ENCODE results near the gene KXD1. TPM values are rescaled to one million over a fixed set of nuclear protein-coding genes. Genes with fewer than 3 reads are reported as not detected.

KXD1 gene
- polyA plus RNA-seq, 5 donors, result 65.2 to 89.5 (median 73.3) TPM

DNA sequence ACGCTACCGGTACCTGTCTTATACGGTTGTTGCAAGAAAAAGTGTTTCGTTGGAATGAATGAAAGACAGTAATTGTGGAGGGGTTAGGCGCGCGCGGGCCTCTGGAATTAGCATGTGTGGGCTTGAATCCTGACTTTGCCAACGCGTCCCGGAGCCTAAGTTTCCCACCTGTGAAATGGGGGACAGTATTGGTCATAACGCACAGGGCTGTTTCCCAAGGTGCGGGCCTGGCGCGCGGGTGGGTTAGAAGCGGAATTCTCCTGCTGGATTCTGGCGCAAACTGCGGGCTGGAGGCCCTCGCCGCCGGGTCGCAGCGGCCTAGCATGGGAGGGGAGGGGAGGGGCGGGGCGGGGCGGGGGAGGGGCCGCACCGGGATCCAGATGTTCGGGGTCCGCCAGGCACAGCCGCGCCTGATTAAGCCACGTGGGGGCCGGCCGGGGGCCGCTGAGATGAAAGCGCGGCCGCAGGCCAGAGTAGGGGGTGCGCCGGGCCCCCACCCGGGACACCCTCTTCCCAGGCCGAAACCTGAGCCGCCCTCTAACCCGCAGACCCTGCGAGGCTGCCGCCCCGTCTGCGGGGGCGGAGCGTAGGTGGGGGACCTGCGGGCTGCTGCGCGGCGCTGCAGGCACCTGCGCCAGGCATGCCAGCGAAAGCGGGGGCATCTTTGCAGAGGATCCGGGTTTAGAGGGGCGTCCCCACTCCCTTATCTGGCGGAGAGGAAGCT lies 53.8 kb downstream of the KXD1 start:
- DNase-seq, result no peak

DNA sequence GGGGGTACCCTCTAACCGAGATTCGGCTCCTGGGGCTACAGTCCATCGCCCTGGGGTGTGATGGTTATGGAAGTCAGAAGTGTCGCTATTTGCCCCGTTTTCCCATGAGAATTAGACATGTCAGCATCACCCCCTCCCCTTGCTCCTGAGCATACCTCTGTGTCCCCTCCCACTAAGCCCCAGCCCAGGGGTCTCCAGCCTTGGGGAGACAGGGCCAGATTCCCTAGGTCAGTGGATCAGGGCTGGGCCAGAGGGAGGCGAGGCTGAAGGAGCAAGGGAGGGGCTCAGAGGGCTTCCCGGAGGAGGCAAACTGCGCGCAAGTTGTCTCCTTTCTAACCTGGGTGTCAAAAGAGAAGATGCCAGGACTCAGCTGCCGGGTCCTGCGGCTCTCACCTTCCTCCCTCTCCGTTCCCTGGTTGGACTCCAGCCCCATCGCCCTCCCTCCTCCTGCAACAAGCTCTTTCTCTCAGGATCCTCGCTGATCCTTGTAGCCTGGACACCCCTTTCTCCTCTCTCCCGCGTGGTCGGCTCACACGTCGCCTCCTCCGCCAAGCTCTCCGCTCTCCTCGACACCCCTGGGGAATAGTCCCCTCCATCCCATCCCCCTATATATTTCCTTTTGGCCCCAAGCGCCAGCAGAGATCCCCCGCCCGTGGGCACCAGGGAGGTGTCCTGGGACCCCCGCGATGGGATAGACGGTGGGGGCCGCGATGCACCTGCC lies 54.5 kb downstream of the KXD1 start:
- no peak for DNase-seq

DNA sequence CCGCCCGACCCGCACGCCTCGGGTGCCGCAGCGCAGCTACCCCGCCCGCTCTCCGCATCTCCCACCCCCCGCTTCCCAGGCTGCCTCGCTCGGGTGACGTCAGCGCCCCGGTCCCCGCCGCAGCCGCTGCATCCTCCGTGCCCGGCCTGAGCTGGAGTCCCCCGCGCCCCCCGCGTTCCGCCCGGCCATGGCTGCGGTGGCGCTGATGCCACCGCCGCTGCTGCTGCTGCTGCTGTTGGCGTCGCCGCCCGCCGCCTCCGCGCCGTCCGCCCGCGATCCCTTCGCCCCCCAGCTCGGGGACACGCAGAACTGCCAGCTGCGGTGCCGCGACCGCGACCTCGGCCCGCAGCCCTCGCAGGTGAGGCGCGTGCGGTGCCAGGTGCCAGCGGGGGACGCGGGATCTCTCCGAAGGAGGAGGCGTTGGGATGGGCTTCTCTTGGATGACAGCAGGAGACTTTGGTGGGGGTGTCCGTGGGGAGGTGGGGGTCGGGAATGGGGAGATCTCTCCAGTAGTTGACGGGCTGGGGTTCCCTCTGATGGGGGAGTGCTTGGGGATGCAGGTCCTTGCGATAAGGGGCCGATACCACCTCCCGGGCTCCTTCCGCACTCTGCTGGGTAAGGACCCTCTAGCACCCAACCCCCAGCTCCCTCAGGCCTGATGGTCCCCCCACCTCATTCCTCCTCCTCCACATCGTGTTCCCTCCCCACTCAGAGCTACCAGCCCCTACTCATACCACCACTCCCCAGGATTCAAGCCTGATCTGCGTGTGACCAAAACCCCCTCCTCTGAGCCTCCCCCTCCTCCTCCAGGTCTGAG lies 55.3 kb downstream of the KXD1 start, which contains the start of gene TMEM59L:
TSS of gene TMEM59L (plus strand) at position 99 of the 817 bp plus-strand sequence. CDS start at position 188, 89 bp downstream.
- no peak for DNase-seq

DNA sequence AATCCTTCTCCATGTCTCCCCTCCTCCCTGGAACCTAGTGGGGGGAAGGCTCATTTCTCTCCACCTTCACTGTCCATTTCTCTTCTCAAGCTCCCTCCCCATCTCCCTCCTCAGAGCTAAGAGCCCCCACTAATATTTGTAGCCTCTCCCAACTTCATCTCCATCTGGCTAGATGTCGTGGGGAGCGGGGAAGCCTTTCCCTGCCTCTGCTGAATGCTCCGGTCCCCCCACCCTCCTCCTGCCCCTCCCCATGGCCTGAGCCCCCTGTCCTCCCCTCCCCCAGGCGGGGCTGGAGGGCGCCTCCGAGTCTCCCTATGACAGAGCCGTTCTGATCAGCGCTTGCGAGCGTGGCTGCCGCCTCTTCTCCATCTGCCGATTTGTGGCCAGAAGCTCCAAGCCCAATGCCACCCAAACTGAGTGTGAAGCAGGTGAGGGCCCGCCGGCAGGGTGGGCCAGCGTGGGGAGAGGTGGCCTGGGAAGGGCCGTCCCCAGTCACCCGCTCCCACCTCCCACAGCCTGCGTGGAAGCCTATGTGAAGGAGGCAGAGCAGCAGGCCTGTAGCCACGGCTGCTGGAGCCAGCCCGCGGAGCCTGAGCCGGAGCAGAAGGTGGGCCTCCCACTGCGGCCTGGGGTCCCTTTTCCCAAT lies 56.0 kb downstream of the KXD1 start:
- DNase-seq, result no peak

DNA sequence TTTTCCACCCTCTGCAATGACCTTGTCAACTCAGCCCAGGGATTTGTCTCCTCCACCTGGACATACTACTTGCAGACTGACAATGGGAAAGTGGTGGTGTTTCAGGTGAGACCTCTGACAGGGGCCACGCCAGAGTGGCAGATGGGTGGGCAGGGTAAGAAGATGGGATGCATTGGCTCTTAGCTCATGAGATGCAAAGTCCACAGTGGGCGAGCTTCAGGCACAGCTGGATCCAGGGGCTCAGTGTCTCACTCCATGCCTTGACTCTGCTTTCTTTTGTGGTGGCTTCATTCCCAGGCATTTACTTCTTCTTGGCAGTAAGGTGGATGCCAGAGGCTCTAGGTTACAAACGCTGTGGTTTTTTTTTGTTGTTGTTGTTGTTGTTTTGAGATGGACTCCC lies 58.4 kb downstream of the KXD1 start:
- DNase-seq, result no peak

DNA sequence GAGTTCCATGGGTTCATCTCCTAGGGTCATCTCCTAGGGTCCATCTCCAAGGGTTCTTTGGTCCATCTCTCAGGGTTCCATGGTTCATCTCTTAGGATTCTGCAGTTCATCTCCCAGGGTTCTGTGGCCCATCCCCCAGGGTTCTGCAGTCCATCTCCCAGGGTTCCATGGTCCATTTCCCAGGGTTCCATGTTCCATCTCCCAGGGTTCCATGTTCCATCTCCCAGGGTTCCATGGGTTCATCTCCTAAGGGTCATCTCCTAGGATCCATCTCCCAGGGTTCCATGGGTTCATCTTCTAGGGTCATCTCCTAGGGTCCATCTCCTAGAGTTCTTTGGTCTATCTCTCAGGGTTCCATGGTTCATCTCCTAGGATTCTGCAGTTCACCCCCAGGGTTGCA lies 59.9 kb downstream of the KXD1 start:
- no peak for DNase-seq

DNA sequence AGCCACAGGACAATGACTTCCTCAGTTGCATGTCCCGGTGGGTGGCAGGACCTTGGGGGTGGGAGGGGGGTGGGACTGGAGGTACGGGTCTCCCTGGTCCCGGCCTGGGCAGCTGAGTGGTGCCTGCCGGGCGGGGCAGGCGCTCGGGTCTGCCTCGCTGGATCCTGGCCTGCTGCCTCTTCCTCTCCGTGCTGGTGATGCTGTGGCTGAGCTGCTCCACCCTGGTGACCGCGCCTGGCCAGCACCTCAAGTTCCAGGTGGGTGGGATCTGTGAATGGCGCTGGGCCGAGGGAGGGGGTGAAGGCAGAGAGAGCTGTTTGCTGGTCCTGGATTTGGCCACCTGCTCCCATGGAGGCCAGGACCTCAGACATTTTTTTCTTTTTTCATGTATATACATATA lies 60.6 kb downstream of the KXD1 start:
- DNase-seq, result no peak

Other genes with a start within 250 kb of the KXD1 start
- gene LSM4, start 234.8 kb upstream of the KXD1 start, polyA plus RNA-seq (ENCODE audit: insufficient read depth in 1 of 5, insufficient read length in 5 of 5, low replicate concordance in 1 of 5), result 100 to 1,000 TPM in 1 of 5 donors, 10 to 100 TPM in 4; 73.3 to 103 (median 79.9) TPM
- 10 to 100 TPM; 13.0 to 25.3 (median 20.2) TPM for gene PGPEP1, start 217.3 kb upstream of the KXD1 start, polyA plus RNA-seq (ENCODE audit: insufficient read depth in 1 of 5, insufficient read length in 5 of 5, low replicate concordance in 1 of 5)
- gene GDF15, start 171.7 kb upstream of the KXD1 start, polyA plus RNA-seq (ENCODE audit: insufficient read depth in 1 of 5, insufficient read length in 5 of 5, low replicate concordance in 1 of 5), result 10 to 100 TPM; 17.9 to 43.4 (median 21.5) TPM
- 1 to 10 TPM in 4 of 5 donors, under 1 TPM in 1; 0.80 to 2.3 (median 1.6) TPM for gene LRRC25, start 160.2 kb upstream of the KXD1 start, polyA plus RNA-seq (ENCODE audit: insufficient read depth in 1 of 5, insufficient read length in 5 of 5, low replicate concordance in 1 of 5)
- gene SSBP4, start 138.5 kb upstream of the KXD1 start, polyA plus RNA-seq (ENCODE audit: insufficient read depth in 1 of 5, insufficient read length in 5 of 5, low replicate concordance in 1 of 5), result 100 to 1,000 TPM in 1 of 5 donors, 10 to 100 TPM in 4; 48.4 to 133 (median 73.2) TPM
- gene ISYNA1, start 119.7 kb upstream of the KXD1 start, polyA plus RNA-seq (ENCODE audit: insufficient read depth in 1 of 5, insufficient read length in 5 of 5, low replicate concordance in 1 of 5), result 100 to 1,000 TPM in 3 of 5 donors, 10 to 100 TPM in 2; 87.8 to 211 (median 117) TPM
- gene ELL, start 35.8 kb upstream of the KXD1 start, polyA plus RNA-seq (ENCODE audit: insufficient read depth in 1 of 5, insufficient read length in 5 of 5, low replicate concordance in 1 of 5), result 10 to 100 TPM in 2 of 5 donors, 1 to 10 TPM in 3; 6.9 to 12.4 (median 9.0) TPM
- gene FKBP8, start 14.3 kb upstream of the KXD1 start, polyA plus RNA-seq (ENCODE audit: insufficient read depth in 1 of 5, insufficient read length in 5 of 5, low replicate concordance in 1 of 5), result 100 to 1,000 TPM; 161 to 287 (median 204) TPM
- gene UBA52, start 14.0 kb downstream of the KXD1 start, polyA plus RNA-seq (ENCODE audit: insufficient read depth in 1 of 5, insufficient read length in 5 of 5, low replicate concordance in 1 of 5), result 1,000 to 10,000 TPM in 1 of 5 donors, 100 to 1,000 TPM in 4; 870 to 1,083 (median 885) TPM
- 10 to 100 TPM; 20.5 to 52.2 (median 24.2) TPM for gene REX1BD, start 30.9 kb downstream of the KXD1 start, polyA plus RNA-seq (ENCODE audit: insufficient read depth in 1 of 5, insufficient read length in 5 of 5, low replicate concordance in 1 of 5)
- 100 to 1,000 TPM; 178 to 372 (median 239) TPM for gene CRLF1, start 48.9 kb downstream of the KXD1 start, polyA plus RNA-seq (ENCODE audit: insufficient read depth in 1 of 5, insufficient read length in 5 of 5, low replicate concordance in 1 of 5)
- gene TMEM59L, start 55.0 kb downstream of the KXD1 start, polyA plus RNA-seq (ENCODE audit: insufficient read depth in 1 of 5, insufficient read length in 5 of 5, low replicate concordance in 1 of 5), result 10 to 100 TPM; 24.7 to 44.5 (median 32.4) TPM
- 1 to 10 TPM; 3.1 to 9.9 (median 5.3) TPM for gene KLHL26, start 79.2 kb downstream of the KXD1 start, polyA plus RNA-seq (ENCODE audit: insufficient read depth in 1 of 5, insufficient read length in 5 of 5, low replicate concordance in 1 of 5)
- 10 to 100 TPM; 12.8 to 26.9 (median 16.0) TPM for gene CRTC1, start 125.8 kb downstream of the KXD1 start, polyA plus RNA-seq (ENCODE audit: insufficient read depth in 1 of 5, insufficient read length in 5 of 5, low replicate concordance in 1 of 5)
- gene COMP, start 233.4 kb downstream of the KXD1 start, polyA plus RNA-seq (ENCODE audit: insufficient read depth in 1 of 5, insufficient read length in 5 of 5, low replicate concordance in 1 of 5), result under 1 TPM in 1 of 5 donors, not detected in 4; 0.60 TPM